ENCODE data around the gene RLN3. TPM values are rescaled to one million over a fixed set of nuclear protein-coding genes. Genes with fewer than 3 reads are reported as not detected.

RLN3 gene
- total and polyA plus RNA-seq, 3 donors from 2014 or later: 1.7 TPM; not detected in 2

DNA sequence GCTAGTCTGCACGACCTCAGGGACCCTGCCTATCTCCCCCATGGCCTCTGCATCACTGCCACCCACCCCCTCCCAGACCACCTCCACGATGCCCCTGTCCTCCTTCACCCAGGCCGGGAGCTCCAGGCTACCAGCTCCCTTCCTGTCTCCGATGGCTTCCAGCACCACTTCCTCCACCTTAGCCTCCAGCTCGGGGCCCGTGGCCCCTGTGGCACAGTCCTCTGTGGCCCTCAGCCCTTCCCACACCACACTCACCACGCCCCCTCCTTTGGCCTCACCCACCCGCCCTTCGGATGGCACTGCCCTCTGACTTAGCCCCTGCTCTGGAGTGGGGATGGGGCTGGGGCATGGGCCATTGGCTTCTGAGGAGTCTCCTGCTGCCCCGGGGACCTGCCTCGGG lies 26.8 kb downstream of the RLN3 start:
- intact Hi-C loops (cut with DNase I; ENCODE audit: low total_unique reads): no loop called here
- TF ChIP-seq CTCF (IDR thresholded peaks at IDR 0.05): no peak
- TF ChIP-seq POLR2A (IDR thresholded peaks at IDR 0.05): no peak

DNA sequence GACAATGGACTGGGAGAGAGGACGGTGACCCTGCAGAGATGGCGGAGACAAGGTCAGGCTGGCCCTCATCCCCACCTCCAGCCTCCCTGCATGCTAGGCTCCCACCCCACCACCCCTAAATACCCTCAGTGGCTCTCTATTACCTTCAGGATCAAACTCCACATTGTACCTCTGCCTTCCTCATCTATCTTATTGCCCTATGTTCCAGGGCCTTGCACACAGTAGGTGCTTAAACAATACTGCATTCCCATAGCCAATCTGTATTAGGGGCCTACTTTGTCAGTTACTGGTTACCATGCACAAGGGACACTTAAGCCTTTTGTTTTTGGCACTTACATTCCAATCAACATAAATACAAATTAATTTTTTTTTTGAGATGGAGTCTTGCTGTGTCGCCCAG lies 27.4 kb downstream of the RLN3 start:
- intact Hi-C loops (cut with DNase I; ENCODE audit: low total_unique reads): no loop called here
- Histone ChIP-seq H3K27ac (no peak overlapping the region), H3K36me3 (ENCODE audit: low read depth, missing control alignments) (no peaks in the 10 kb centered on the region), H3K27me3 (no peaks in the 10 kb centered on the region), H3K4me1 (peaks cover 3% of the 10 kb centered on the region), H3K9me3 (no peaks in the 10 kb centered on the region), H3K4me3 (no peak overlapping the region)
- WGBS, 2 donors: 82% methylated on average over 3 of the region's 3 CpGs
- DNase-seq: no peak
- TF ChIP-seq CTCF (IDR thresholded peaks at IDR 0.05): no peak
- TF ChIP-seq POLR2A (IDR thresholded peaks at IDR 0.05): no peak

More for the DNA sequence above, 26.8 kb downstream of the RLN3 start:
- Histone ChIP-seq H3K27me3 (no peaks in the 10 kb centered on the region), H3K4me1 (peaks cover 3% of the 10 kb centered on the region), H3K4me3 (no peak overlapping the region), H3K27ac (no peak overlapping the region), H3K9me3 (no peaks in the 10 kb centered on the region), H3K36me3 (ENCODE audit: low read depth, missing control alignments) (no peaks in the 10 kb centered on the region)
- DNase-seq: no peak
- 73 to 80% methylated on average over 10 to 11 of the region's 11 CpGs for WGBS, 2 donors

DNA sequence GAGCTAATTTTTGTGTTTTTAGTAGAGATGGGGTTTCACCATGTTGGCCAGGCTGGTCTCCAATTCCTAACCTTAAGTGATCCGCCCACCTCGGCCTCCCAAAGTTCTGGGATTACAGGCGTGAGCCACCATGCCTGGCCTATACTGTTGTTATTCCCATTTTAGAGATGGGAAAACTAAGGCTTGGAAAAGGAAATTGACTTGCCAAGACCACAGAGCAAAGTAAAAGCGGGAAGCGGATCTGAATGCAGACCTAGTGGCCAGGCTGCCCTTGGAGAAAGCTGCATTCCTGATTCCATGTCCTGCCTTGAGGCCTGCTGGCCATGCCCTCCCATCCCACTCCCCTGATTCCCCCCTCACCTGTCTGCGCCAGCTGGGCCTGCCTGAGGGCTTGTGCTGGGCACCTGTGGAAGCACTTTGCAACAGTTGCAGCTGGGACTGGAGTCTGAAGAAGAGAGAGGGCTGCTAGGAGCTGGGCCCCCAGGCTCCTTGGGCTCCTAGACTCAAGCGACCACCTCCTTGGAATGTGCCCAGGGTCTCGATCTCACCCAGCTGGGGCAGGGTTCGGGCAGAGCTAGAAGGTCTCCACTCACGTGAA lies 28.2 kb downstream of the RLN3 start:
- Histone ChIP-seq H3K36me3 (ENCODE audit: low read depth, missing control alignments) (no peaks in the 10 kb centered on the region), H3K27me3 (no peaks in the 10 kb centered on the region), H3K27ac (no peak overlapping the region), H3K4me1 (peaks cover 4% of the 10 kb centered on the region), H3K9me3 (no peaks in the 10 kb centered on the region), H3K4me3 (no peak overlapping the region)
- TF ChIP-seq CTCF (IDR thresholded peaks at IDR 0.05) (no peak), POLR2A (IDR thresholded peaks at IDR 0.05) (no peak)
- intact Hi-C loops (cut with DNase I; ENCODE audit: low total_unique reads): no loop called here
- no peak for DNase-seq
- WGBS, 2 donors: 87 to 92% methylated on average over 7 to 10 of the region's 10 CpGs

- H3K27me3 ChIP-seq: no peaks in the 10 kb centered on the region
- H3K4me1 ChIP-seq: peaks cover 11% of the 10 kb centered on the region
- 18 to 31% methylated on average over 8 to 14 of the region's 19 CpGs for WGBS, 2 donors
- H3K36me3 ChIP-seq (ENCODE audit: low read depth, missing control alignments): no peaks in the 10 kb centered on the region
- peak overlapping the region; percentile 42 to 53 for H3K4me3 ChIP-seq
- DNase-seq: no peak
- intact Hi-C loops (cut with DNase I; ENCODE audit: low total_unique reads): no loop called here
- TF ChIP-seq CTCF (IDR thresholded peaks at IDR 0.05): no peak
- TF ChIP-seq POLR2A (IDR thresholded peaks at IDR 0.05): no peak
- peak overlapping the region in 1 of 2 donors; percentile 74 for H3K27ac ChIP-seq
- no peaks in the 10 kb centered on the region for H3K9me3 ChIP-seq
These were observed 28.9 kb downstream of the RLN3 start for GRCh38 chr19:14056741-14057356.
